GM18861 (cell line): ENCODE measurements around the gene MAN2A2.

Source experiments
- ATAC-seq: cut with Tn5 transposase; IDR thresholded peaks from one replicate; pipeline ENCODE4 v1.9.1; 2021; ENCODE audit not compliant: unreplicated experiment

The MAN2A2 gene

GRCh38 chr15:90902840-90903732, at the start of gene MAN2A2:
TSS of gene MAN2A2 (plus strand) at chr15:90903302. CDS start at chr15:90904208, 906 bp downstream.
- peak; percentile 45 for ATAC-seq

- ATAC-seq: no peak
Observed at GRCh38 chr15:90855139-90855538, 48.0 kb upstream of the MAN2A2 start.

GRCh38 chr15:90857337-90857736, 45.8 kb upstream of the MAN2A2 start:
- ATAC-seq: no peak

- no peak for ATAC-seq
Observed at GRCh38 chr15:90857883-90858443, 45.1 kb upstream of the MAN2A2 start.

- no peak for ATAC-seq
Observed at GRCh38 chr15:90859234-90860131, 43.6 kb upstream of the MAN2A2 start.

GRCh38 chr15:90860450-90860849, 42.7 kb upstream of the MAN2A2 start:
- ATAC-seq: no peak

- no peak for ATAC-seq
Observed at GRCh38 chr15:90860942-90861675, 42.0 kb upstream of the MAN2A2 start.

- no peak for ATAC-seq
Observed at GRCh38 chr15:90862487-90862886, 40.6 kb upstream of the MAN2A2 start.

- no peak for ATAC-seq
Observed at GRCh38 chr15:90862964-90863778, 39.9 kb upstream of the MAN2A2 start.

GRCh38 chr15:90863987-90864386, 39.1 kb upstream of the MAN2A2 start:
- no peak for ATAC-seq

- ATAC-seq: no peak
Observed at GRCh38 chr15:90864507-90864906, 38.6 kb upstream of the MAN2A2 start.

- no peak for ATAC-seq
Observed at GRCh38 chr15:90865702-90866101, 37.4 kb upstream of the MAN2A2 start.

- ATAC-seq: no peak
Observed at GRCh38 chr15:90866161-90866715, 36.9 kb upstream of the MAN2A2 start.

GRCh38 chr15:90866800-90867199, 36.3 kb upstream of the MAN2A2 start:
- ATAC-seq: no peak

- no peak for ATAC-seq
Observed at GRCh38 chr15:90868261-90868689, 34.8 kb upstream of the MAN2A2 start, which contains the start of gene FURIN. TSS of gene FURIN (plus strand) at chr15:90868588. CDS start at chr15:90875741, 7,153 bp downstream.

- no peak for ATAC-seq
Observed at GRCh38 chr15:90869140-90869541, 34.0 kb upstream of the MAN2A2 start.

GRCh38 chr15:90869601-90870353, 33.3 kb upstream of the MAN2A2 start:
- ATAC-seq: no peak

GRCh38 chr15:90870354-90871138, 32.6 kb upstream of the MAN2A2 start:
- ATAC-seq: no peak
